Measurements from ENCODE around the gene CACNA1I. TPM values are rescaled to one million over a fixed set of nuclear protein-coding genes. Genes with fewer than 3 reads are reported as not detected.

CACNA1I gene
- total RNA-seq, 1 experiment from 2014 or later: 0.15 TPM

DNA sequence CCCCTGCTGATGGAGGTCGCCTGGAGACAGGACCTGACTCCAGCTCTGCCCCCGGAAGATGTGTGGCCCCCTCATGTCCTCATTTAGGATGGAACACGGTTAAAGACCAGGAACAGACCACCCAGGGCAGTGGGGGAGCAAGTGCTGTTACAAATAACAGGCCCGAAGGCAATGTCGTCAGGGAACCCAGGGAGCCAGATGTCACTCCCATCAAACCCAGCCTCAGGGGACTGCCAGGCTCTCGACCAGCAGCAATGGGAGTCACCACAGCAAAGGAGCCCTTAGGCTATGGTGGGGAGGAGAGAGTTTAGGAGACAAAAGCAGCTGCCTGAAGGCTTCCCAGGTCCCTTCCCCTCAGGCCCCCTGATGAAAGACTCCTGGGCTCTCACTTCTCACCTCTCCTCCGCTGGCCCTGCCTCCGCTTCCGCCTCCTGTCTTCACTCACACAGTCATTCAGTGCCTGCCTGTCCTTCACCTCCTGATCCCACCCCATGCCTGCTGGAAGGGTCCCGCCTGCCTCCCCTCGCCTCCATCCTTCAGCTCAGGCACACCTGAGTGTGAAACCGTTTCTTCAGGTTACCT, 42.4 kb upstream of the CACNA1I start:
- Histone ChIP-seq H3K4me1 (ENCODE audit: control insufficient read depth in 1 of 2, insufficient read depth in 2 of 2, low read length in 2 of 2) (peaks cover 18 to 39% of the 10 kb centered on the region in 2 experiments), H3K9me3 (ENCODE audit: control insufficient read depth in 1 of 2, insufficient read depth in 1 of 2, low read depth in 1 of 2, low read length in 2 of 2) (no peaks in the 10 kb centered on the region), H3K27me3 (ENCODE audit: insufficient read depth, low read length) (no peaks in the 10 kb centered on the region), H3K9me2 (ENCODE audit: insufficient read depth) (no peaks in the 10 kb centered on the region), H3K4me3 (replicated peaks in 1 of 2; ENCODE audit: low read depth in 1 of 2, low read length in 2 of 2) (no peak overlapping the region), H3K4me2 (ENCODE audit: low read length) (peak overlapping the region; percentile 47; the same call in 1 of the 2 replicates), H4K20me1 (ENCODE audit: insufficient read depth) (peaks cover 10% of the 10 kb centered on the region; the same call in 1 of the 2 replicates), H3K9ac (ENCODE audit: low read length) (no peak overlapping the region; the same call in 1 of the 2 replicates), H2AFZ (ENCODE audit: low read depth, low read length, poor library complexity, severe bottlenecking) (no peak overlapping the region), H3K36me3 (ENCODE audit: control insufficient read depth in 1 of 2, insufficient read depth in 2 of 2, low read length in 2 of 2) (peaks cover 6 to 37% of the 10 kb centered on the region in 2 experiments; a peak in 3 of 4 replicates), H3K79me2 (ENCODE audit: insufficient read depth, low read length) (peaks cover 53% of the 10 kb centered on the region), H3K27ac (ENCODE audit: low read depth, low read length) (peak overlapping the region; percentile 0; the same call in 1 of the 2 replicates)
- TF ChIP-seq, protein P1, sequence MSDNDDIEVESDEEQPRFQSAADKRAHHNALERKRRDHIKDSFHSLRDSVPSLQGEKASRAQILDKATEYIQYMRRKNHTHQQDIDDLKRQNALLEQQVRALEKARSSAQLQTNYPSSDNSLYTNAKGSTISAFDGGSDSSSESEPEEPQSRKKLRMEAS (IDR thresholded peaks at IDR 0.05): no peak
- TF ChIP-seq RAD21 (IDR thresholded peaks at IDR 0.05; ENCODE audit: low read depth) (no peak), CBX3 (IDR thresholded peaks at IDR 0.05; ENCODE audit: low read depth) (no peak), ELF1 (IDR thresholded peaks at IDR 0.05; ENCODE audit: borderline replicate concordance, low read depth) (no peak), EZH2 (IDR thresholded peaks at IDR 0.05) (no peak), POLR2A (IDR thresholded peaks at IDR 0.05; ENCODE audit: borderline replicate concordance, extremely low read depth, insufficient read depth, insufficient read length) (no peak), ZFX (IDR thresholded peaks at IDR 0.05) (no peak), EGR1 (IDR thresholded peaks at IDR 0.05; ENCODE audit: low read depth) (no peak), JUND (IDR thresholded peaks at IDR 0.05) (no peak), TCF7L2 (IDR thresholded peaks at IDR 0.05; ENCODE audit: borderline replicate concordance, extremely low read depth, insufficient read depth, insufficient read length) (no peak)
- TF ChIP-seq, protein P2, sequence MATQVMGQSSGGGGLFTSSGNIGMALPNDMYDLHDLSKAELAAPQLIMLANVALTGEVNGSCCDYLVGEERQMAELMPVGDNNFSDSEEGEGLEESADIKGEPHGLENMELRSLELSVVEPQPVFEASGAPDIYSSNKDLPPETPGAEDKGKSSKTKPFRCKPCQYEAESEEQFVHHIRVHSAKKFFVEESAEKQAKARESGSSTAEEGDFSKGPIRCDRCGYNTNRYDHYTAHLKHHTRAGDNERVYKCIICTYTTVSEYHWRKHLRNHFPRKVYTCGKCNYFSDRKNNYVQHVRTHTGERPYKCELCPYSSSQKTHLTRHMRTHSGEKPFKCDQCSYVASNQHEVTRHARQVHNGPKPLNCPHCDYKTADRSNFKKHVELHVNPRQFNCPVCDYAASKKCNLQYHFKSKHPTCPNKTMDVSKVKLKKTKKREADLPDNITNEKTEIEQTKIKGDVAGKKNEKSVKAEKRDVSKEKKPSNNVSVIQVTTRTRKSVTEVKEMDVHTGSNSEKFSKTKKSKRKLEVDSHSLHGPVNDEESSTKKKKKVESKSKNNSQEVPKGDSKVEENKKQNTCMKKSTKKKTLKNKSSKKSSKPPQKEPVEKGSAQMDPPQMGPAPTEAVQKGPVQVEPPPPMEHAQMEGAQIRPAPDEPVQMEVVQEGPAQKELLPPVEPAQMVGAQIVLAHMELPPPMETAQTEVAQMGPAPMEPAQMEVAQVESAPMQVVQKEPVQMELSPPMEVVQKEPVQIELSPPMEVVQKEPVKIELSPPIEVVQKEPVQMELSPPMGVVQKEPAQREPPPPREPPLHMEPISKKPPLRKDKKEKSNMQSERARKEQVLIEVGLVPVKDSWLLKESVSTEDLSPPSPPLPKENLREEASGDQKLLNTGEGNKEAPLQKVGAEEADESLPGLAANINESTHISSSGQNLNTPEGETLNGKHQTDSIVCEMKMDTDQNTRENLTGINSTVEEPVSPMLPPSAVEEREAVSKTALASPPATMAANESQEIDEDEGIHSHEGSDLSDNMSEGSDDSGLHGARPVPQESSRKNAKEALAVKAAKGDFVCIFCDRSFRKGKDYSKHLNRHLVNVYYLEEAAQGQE (IDR thresholded peaks at IDR 0.05; ENCODE audit: low read depth): no peak
- TF ChIP-seq, protein P3, sequence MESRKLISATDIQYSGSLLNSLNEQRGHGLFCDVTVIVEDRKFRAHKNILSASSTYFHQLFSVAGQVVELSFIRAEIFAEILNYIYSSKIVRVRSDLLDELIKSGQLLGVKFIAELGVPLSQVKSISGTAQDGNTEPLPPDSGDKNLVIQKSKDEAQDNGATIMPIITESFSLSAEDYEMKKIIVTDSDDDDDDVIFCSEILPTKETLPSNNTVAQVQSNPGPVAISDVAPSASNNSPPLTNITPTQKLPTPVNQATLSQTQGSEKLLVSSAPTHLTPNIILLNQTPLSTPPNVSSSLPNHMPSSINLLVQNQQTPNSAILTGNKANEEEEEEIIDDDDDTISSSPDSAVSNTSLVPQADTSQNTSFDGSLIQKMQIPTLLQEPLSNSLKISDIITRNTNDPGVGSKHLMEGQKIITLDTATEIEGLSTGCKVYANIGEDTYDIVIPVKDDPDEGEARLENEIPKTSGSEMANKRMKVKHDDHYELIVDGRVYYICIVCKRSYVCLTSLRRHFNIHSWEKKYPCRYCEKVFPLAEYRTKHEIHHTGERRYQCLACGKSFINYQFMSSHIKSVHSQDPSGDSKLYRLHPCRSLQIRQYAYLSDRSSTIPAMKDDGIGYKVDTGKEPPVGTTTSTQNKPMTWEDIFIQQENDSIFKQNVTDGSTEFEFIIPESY (IDR thresholded peaks at IDR 0.05; ENCODE audit: extremely low read depth, insufficient replicate concordance, low read length): no peak
- ATAC-seq (no peak), DNase-seq (ENCODE audit: low read depth, low spot score) (no peak)
- ChIA-PET RAD21 (ENCODE audit: low non-redundant PET in 1 of 2, low total read pairs in 2 of 2, uncharacterized antibody in 2 of 2, unreplicated experiment in 2 of 2) (interaction anchor here in 1 of 2 experiments (1.1 kb wide), 1 partner anchor 406 kb away, joined by 3 read pairs; no protein-coding TSS in a partner anchor), CTCF (interaction anchor here (1.0 to 2.8 kb wide), 7 partner anchors 10 to 516 kb away, joined by 3 to 86 read pairs (median 7); partner anchors contain the start of gene MIEF1), POLR2A (interaction anchor here (0.9 to 2.2 kb wide), 3 partner anchors 8 to 217 kb away, joined by 3 to 20 read pairs (median 4); partner anchors contain the start of genes ATF4 and MIEF1)
- no TSS peak for BruUV-seq (replicated peaks)
- intact Hi-C loops (cut with micrococcal nuclease): no loop called here
